ENCODE data around the gene PPFIA4.
A peak's percentile ranks its signal among the peaks of the same experiment; 100 is the strongest.
"Not testable (repeated sequence)": the region's sequence is repeated elsewhere in the genome, so short reads cannot be mapped to it uniquely, and the experiment has no call there.

PPFIA4 gene

GRCh38 chr1:203026031-203026665 is at the start of gene PPFIA4:
TSS of gene PPFIA4 (plus strand) at chr1:203026491. CDS start at chr1:203039009, 12,518 bp downstream.
- ATAC-seq (ENCODE audit: low read depth) (peak; percentile 93), DNase-seq (ENCODE audit: low spot score in 2 of 2) (peak; percentile 83 to 85)
- peak within 1 kb of the TSS; percentile 86 for H3K27ac Mint-ChIP-seq
- H3K4me1 Mint-ChIP-seq, result peaks cover 7% of the 10 kb centered on the region
- H3K36me3 Mint-ChIP-seq, result peaks cover 4% of the 10 kb centered on the region
- H3K9me3 Mint-ChIP-seq, result peaks cover 3% of the 10 kb centered on the region
- peak within 1 kb of the TSS; percentile 77 for H3K4me3 Mint-ChIP-seq
- peaks cover 4% of the 10 kb centered on the region for H3K27me3 Mint-ChIP-seq

DNA sequence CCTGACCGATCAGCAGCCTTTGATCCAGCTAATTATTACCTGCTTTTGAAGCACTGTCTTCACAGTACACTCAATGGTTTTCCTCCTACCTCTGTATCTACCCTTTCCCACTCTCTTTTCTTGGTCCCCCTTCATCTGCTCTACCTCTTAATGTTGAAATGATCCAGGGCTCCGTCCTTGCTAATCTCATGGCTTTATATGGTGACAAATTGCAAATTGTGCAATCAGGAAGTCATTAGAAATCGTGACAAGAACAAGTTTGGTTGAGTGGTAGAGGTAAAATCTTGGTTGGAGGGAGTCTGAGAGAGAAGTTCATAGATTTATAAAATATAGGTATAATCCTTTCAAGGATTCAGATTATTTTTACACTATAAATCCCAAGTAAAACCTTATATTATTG is 49.7 kb upstream of the PPFIA4 start:
- ATAC-seq (ENCODE audit: low read depth) (no peak), DNase-seq (ENCODE audit: low spot score in 2 of 2) (no peak)
- Mint-ChIP-seq H3K9me3 (no peaks in the 10 kb centered on the region), H3K4me1 (no peaks in the 10 kb centered on the region), H3K27ac (no peak overlapping the region), H3K27me3 (peaks cover 13% of the 10 kb centered on the region), H3K4me3 (no peak overlapping the region), H3K36me3 (no peaks in the 10 kb centered on the region)

DNA sequence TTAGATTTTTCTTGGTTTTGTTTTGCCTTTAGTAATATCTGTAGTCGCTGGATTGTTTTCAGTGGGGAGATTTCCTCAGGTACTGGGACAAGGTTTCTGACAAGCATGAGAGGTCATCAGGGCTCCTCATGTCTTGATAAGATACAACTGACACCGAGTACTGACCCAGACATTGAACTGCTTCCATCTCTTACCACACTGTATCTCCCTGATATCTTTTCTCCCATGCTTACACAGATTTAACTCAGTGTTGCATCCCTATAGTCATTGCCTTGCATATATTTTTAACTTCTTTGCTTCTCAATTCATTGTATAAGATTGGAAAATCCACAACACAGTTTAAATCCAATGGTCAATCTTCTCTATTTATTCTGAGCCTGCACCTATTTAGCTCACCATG is 46.8 kb upstream of the PPFIA4 start:
- peaks cover 13% of the 10 kb centered on the region for H3K27me3 Mint-ChIP-seq

DNA sequence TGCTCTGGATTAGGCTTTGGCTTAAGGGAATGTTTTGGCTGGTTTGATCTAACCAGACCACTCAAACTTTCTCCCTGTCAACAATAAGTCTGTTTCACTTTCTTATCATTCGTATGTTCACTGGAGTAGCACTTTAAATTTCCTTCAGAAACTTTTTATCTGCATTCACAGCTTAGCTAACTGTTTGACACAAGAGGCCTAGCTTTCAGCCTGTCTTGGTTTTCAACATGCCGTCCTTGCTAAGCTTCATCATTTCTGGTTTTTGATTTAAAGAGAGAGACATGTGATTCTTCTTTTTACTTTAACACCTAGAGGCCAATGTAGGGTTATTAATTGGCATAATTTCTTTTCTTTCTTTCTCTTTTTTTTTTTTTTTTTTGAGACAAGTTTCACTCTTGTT is 44.4 kb upstream of the PPFIA4 start:
- Mint-ChIP-seq H3K9me3 (no peaks in the 10 kb centered on the region), H3K27ac (no peak overlapping the region), H3K36me3 (no peaks in the 10 kb centered on the region), H3K27me3 (peaks cover 12% of the 10 kb centered on the region), H3K4me3 (no peak overlapping the region), H3K4me1 (no peaks in the 10 kb centered on the region)
- DNase-seq (ENCODE audit: low spot score in 2 of 2) (no peak), ATAC-seq (ENCODE audit: low read depth) (no peak)

More for the DNA sequence above, 46.8 kb upstream of the PPFIA4 start:
- DNase-seq (ENCODE audit: low spot score in 2 of 2) (no peak), ATAC-seq (ENCODE audit: low read depth) (no peak)
- Mint-ChIP-seq H3K9me3 (no peaks in the 10 kb centered on the region), H3K4me3 (no peak overlapping the region), H3K36me3 (no peaks in the 10 kb centered on the region), H3K4me1 (no peaks in the 10 kb centered on the region), H3K27ac (no peak overlapping the region)

DNA sequence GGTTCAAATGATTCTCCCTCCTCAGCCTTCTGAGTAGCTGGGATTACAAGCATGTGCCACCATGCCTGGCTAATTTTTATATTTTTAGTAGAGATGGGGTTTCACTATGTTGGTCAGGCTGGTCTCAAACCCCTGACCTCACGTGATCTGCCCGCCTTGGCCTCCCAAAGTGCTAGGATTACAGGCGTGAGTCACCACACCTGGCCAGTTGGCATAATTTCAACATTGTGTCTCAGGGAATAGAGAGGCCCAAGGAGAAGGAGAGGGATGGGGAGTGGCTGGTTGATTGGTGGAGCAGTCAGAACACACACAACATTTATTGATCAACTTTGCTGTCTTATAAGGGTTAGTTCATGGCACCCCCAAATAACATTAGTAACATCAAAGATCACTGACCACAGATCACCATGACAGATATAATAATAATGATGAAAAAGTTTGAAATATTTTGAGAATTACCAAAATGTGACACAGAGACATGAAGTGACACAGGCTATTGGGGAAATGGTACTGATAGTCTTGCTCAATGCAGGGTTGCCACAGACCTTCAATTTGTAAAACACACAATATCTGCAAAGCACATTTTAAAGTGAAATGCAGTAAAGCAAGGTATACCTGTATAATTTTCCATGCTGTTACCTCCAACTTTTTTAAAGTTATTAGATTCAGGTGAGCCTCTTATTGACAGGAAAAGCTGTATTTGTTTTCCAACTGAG is 43.4 kb upstream of the PPFIA4 start:
- Mint-ChIP-seq H3K27me3 (peaks cover 12% of the 10 kb centered on the region), H3K4me1 (no peaks in the 10 kb centered on the region), H3K27ac (no peak overlapping the region), H3K9me3 (no peaks in the 10 kb centered on the region), H3K36me3 (no peaks in the 10 kb centered on the region), H3K4me3 (no peak overlapping the region)
- DNase-seq (ENCODE audit: low spot score in 2 of 2) (no peak), ATAC-seq (ENCODE audit: low read depth) (no peak)

GRCh38 chr1:202986120-202986519 is 40.2 kb upstream of the PPFIA4 start:
- not testable (repeated sequence) for H3K27ac Mint-ChIP-seq; ATAC-seq (ENCODE audit: low read depth); H3K27me3 Mint-ChIP-seq; H3K36me3 Mint-ChIP-seq; H3K4me3 Mint-ChIP-seq; H3K9me3 Mint-ChIP-seq; DNase-seq (ENCODE audit: low spot score in 2 of 2); H3K4me1 Mint-ChIP-seq

DNA sequence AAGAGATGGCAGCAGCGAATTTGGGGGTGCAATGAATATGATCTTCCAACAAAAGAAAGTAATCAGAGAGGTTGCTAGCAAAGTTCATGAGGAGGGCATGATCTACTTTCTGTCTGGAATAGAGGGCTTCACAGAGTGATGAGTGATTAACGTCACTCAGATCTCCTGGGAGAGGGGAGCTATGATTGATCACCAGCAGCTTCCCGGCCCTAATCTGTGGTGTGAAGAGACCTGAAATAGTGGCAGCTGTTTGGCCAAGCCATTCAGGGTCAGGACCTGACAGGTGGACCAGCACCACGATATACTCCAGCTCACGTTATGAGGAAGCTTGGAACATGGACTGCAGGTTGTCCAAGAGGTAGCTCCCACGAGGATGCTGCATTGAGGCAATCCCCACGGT is 39.0 kb upstream of the PPFIA4 start:
- Mint-ChIP-seq H3K27me3 (peaks cover 8% of the 10 kb centered on the region), H3K36me3 (no peaks in the 10 kb centered on the region), H3K4me1 (no peaks in the 10 kb centered on the region), H3K27ac (no peak overlapping the region), H3K9me3 (no peaks in the 10 kb centered on the region), H3K4me3 (no peak overlapping the region)
- ATAC-seq (ENCODE audit: low read depth) (no peak), DNase-seq (ENCODE audit: low spot score in 2 of 2) (no peak)

DNA sequence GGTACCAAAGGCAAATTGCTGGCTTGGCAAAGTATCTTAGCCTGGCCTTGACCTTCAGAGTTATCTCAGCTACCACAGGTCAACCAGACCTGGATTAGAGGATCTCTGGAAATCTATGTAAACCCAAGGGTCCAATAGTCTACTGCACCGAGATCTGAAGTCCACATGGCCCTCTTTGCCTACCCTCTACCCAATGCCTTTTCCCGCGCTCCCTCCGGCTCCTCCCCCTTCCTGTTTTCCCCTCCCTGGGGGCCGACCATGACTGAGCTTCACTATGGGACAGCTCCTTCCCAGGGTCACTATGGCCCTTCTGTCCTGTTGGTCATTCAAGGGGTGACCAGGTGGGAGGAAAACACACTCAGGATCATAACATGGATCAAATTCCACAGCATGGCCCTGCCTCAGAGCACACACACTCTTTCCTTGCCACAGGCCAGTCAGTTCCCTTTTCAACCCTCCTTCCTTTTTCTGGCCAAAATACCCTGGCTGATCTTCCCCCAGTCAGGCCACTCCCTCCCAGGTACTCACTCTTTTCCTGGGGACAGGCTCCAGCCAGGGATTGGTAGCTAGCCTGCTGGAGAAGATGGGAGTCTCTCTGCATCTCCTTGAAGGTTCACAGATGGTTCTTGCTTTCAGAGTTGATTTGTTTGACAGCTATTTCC is 38.2 kb upstream of the PPFIA4 start:
- no peaks in the 10 kb centered on the region for H3K4me1 Mint-ChIP-seq
- no peaks in the 10 kb centered on the region for H3K36me3 Mint-ChIP-seq
- no peak overlapping the region for H3K4me3 Mint-ChIP-seq
- no peak for DNase-seq (ENCODE audit: low spot score in 2 of 2)
- H3K9me3 Mint-ChIP-seq, result no peaks in the 10 kb centered on the region
- no peak overlapping the region for H3K27ac Mint-ChIP-seq
- peaks cover 8% of the 10 kb centered on the region for H3K27me3 Mint-ChIP-seq
- no peak for ATAC-seq (ENCODE audit: low read depth)

DNA sequence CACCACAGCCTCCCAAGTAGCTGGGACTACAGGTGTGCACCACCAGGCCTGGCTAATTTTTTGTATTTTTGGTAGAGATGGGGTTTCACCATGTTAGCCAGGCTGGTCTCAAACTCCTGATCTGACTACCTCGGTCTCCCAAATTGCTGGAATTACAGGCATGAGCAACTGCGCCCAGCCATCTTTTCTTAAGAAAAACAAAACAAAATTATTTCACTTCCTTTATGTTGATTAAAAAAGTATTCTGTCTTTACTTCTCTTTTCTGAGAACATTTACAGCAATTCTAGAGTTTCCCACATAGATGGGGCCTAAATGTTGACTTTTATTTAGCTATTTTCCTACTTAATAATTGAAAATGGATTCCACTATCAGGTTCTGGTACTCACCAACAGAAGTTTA is 36.4 kb upstream of the PPFIA4 start:
- no peaks in the 10 kb centered on the region for H3K4me1 Mint-ChIP-seq
- H3K27me3 Mint-ChIP-seq, result peaks cover 10% of the 10 kb centered on the region
- no peaks in the 10 kb centered on the region for H3K9me3 Mint-ChIP-seq
- H3K27ac Mint-ChIP-seq, result no peak overlapping the region
- ATAC-seq (ENCODE audit: low read depth), result no peak
- H3K36me3 Mint-ChIP-seq, result no peaks in the 10 kb centered on the region
- DNase-seq (ENCODE audit: low spot score in 2 of 2), result no peak
- H3K4me3 Mint-ChIP-seq, result no peak overlapping the region

GRCh38 chr1:202991112-202991511 is 35.2 kb upstream of the PPFIA4 start:
- Mint-ChIP-seq H3K27ac (no peak overlapping the region), H3K36me3 (no peaks in the 10 kb centered on the region), H3K4me3 (no peak overlapping the region), H3K9me3 (no peaks in the 10 kb centered on the region), H3K4me1 (no peaks in the 10 kb centered on the region), H3K27me3 (peaks cover 10% of the 10 kb centered on the region)
- DNase-seq (ENCODE audit: low spot score in 2 of 2) (no peak), ATAC-seq (ENCODE audit: low read depth) (no peak)

DNA sequence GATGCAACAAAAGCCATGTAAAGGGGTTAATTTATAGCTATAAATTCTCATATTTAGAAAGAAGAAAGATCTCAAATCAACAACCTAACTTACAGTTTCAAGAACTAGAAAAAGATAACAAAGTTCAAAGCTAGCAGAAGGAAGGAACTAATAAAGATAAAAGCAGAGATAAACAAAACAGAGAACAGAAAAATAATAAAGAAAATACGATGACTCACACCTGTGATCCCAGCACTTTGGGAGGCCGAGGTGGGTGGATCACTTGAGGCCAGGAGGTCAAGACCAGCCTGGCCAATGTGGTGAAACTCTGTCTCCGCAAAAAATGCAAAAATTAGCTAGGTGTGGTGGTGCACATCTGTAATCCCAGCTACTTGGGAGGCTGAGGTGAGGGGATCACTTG is 31.5 kb upstream of the PPFIA4 start:
- peaks cover 7% of the 10 kb centered on the region for H3K27me3 Mint-ChIP-seq
- H3K27ac Mint-ChIP-seq, result no peak overlapping the region
- peaks cover 5% of the 10 kb centered on the region for H3K4me1 Mint-ChIP-seq

DNA sequence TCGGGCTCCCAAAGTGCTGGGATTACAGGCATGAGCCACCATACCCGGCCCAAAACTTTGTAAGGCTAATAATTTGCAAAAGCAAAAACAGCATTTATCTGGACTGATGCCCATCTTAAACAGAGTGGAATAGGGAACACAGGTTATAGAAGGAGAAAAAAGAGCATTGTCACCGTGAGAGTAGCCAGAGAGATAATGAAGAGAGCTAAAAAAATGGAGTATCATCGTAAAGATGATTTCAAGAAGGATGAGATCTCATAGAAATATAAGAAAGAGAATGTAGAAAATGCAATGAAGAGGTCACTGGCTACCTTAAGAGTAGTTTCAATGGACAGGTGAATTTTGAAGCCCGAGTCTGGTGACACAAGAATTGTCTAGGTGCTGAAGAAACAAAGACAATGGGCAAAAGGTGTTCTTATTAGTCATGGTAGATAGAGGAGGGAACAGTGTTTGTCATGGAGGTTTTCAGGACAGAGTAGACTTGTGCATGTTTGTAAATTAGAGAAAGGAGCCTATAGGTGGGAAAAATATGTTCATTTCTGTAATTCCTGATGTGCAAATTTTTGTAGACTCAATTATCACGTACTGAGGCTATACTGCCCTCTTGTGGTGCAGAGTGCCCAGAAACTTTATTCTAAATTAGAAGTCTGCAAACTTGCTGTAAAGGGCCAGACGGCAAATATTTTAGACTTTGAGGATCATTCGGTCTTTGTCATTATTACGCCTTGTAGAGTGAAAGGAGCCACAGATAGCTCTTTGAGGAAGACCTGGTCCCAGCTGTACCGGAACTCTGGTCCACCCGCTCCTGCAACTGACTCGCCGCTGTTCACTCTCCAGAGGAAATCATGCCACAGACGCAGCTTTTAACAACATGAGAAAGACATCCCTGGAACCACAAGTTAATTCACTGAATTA is 27.2 kb upstream of the PPFIA4 start:
- Mint-ChIP-seq H3K4me1 (peaks cover 5% of the 10 kb centered on the region), H3K27ac (peak overlapping the region; percentile 14), H3K4me3 (peak overlapping the region; percentile 32), H3K27me3 (peaks cover under 1% of the 10 kb centered on the region), H3K36me3 (no peaks in the 10 kb centered on the region), H3K9me3 (no peaks in the 10 kb centered on the region)
- ATAC-seq (ENCODE audit: low read depth) (peak; percentile 53), DNase-seq (ENCODE audit: low spot score in 2 of 2) (peak; percentile 66 to 70)

More for the DNA sequence above, 31.5 kb upstream of the PPFIA4 start:
- ATAC-seq (ENCODE audit: low read depth), result no peak
- Mint-ChIP-seq H3K9me3 (no peaks in the 10 kb centered on the region), H3K36me3 (no peaks in the 10 kb centered on the region), H3K4me3 (no peak overlapping the region)
- no peak for DNase-seq (ENCODE audit: low spot score in 2 of 2)

DNA sequence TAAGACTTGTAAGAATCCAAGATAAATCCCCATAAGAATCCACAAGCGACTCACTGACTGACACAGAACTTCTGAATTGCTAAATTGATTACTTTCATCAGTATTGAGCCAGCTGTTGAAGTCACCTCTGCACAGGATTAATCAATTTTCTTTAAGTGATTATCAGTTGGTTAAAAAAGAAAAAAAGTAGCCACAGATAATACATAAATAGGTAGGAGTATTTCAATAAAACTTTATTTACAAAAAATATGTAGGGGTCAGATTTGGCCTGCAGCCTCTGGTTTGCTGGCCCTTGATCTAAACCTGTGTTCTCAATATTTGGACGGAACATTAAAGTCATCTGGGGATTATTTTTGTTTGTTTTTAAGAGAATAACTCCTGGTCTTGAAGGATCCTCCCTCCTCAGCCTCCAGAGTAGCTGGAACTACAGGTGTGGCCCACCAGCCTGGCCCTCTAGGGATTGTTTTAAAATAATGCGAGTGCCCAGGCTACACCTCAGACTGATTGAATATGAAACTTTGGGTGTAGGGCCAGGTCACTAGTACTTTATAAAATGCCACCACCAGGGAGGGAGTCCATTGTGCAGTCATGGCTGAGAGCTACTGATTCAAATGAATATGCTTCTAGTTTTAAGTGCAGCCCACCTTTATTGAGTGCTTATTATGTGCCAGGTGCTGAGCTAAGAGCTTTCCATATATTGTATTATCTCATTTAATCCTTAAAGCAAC is 25.9 kb upstream of the PPFIA4 start:
- no peak for DNase-seq (ENCODE audit: low spot score in 2 of 2)
- ATAC-seq (ENCODE audit: low read depth), result no peak
- H3K27ac Mint-ChIP-seq, result no peak overlapping the region
- no peaks in the 10 kb centered on the region for H3K36me3 Mint-ChIP-seq
- no peak overlapping the region for H3K4me3 Mint-ChIP-seq
- no peaks in the 10 kb centered on the region for H3K27me3 Mint-ChIP-seq
- no peaks in the 10 kb centered on the region for H3K9me3 Mint-ChIP-seq
- peaks cover 5% of the 10 kb centered on the region for H3K4me1 Mint-ChIP-seq
